Esophagus muscularis mucosa (tissue), 4 donors: ENCODE data around the gene OXCT2. TPM values are rescaled to one million over a fixed set of nuclear protein-coding genes. Genes with fewer than 3 reads are reported as not detected.
"Not testable (repeated sequence)": the region's sequence is repeated elsewhere in the genome, so short reads cannot be mapped to it uniquely, and the experiment has no call there.

Experiments
- DNase-seq: peaks from one replicate; pipeline ENCODE4 v3.0.0-alpha.2; 2017; ENCODE audit errors: extremely low spot score
- H3K27ac ChIP-seq, 4 donors: fragments of 200-600 bp; sonication (generic); replicated peaks in 1 of 4; 1 replicate in 3 of 4; 2 replicates in 1 of 4; pipeline ENCODE4 v1.5.1; 2016 to 2019; ENCODE audit warnings: mild to moderate bottlenecking in 1 of 4
- H3K27me3 ChIP-seq, 4 donors: fragments of 200-600 bp; sonication (generic); one replicate each; pipeline versions ENCODE4 v1.5.1 to v1.6.0; 2016 to 2019
- H3K36me3 ChIP-seq, 4 donors: fragments of 200-600 bp; sonication (generic); one replicate each; pipeline ENCODE4 v1.5.1; 2016 to 2019
- H3K4me1 ChIP-seq, 4 donors: fragments of 200-600 bp; sonication (generic); one replicate each; pipeline ENCODE4 v1.5.1; 2016 to 2019
- H3K4me3 ChIP-seq, 4 donors: fragments of 200-600 bp; sonication (generic); 1 replicate in 2 of 4; 2 replicates in 2 of 4; pipeline ENCODE4 v1.5.1; 2016 to 2019; ENCODE audit warnings: mild to moderate bottlenecking in 4 of 4, moderate library complexity in 1 of 4
- H3K9me3 ChIP-seq, 4 donors: fragments of 200-600 bp; sonication (generic); 1 replicate in 3 of 4; 2 replicates in 1 of 4; pipeline ENCODE4 v1.5.1; 2016 to 2019
- EP300 ChIP-seq: sonication (generic); formaldehyde crosslinking; IDR thresholded peaks from one replicate; pipeline ENCODE4 v1.6.1; 2017; ENCODE audit warnings: antibody characterized with exemption
- POLR2A ChIP-seq: fragments of 450-650 bp; IDR thresholded peaks from one replicate; pipeline ENCODE4 v1.6.1; 2017; ENCODE audit warnings: antibody characterized with exemption, moderate library complexity, mild to moderate bottlenecking, low read depth
- POLR2AphosphoS5 ChIP-seq, 2 donors: sonication (generic); formaldehyde crosslinking; IDR thresholded peaks; one replicate each; pipeline ENCODE4 v1.6.1; 2017; ENCODE audit warnings: antibody characterized with exemption in 2 of 2
- WGBS: methylation state at CpG from one replicate; pipeline ENCODE4 v1.1.5; 2018; 5-methylcytosine and 5-hydroxymethylcytosine counted together
- intact Hi-C: fragments of 100-400 bp; cut with DNase I; formaldehyde crosslinking; loops from one replicate; pipeline ENCODE4 v1.15.1; 2023
- total RNA-seq, 4 donors: library from RNA; depleted of rRNA; stranded (reverse); fragments of >200 nt; gene quantifications; one replicate each; pipeline versions ENCODE4 v1.1.0 to v1.2.1, GENCODE V29; 2016
- TF ChIP-seq, protein P1 (sequence below), 3 experiments: fragments of 200-600 bp in 2 of 3; fragments of 450-650 bp in 1 of 3; sonication (generic) in 2 of 3; IDR thresholded peaks; one replicate each; pipeline ENCODE4 v1.5.1; 2017 to 2019; ENCODE audit warnings: antibody characterized with exemption in 3 of 3, mild to moderate bottlenecking in 2 of 3, moderate library complexity in 1 of 3

The OXCT2 gene
- total RNA-seq, 4 donors from 2014 or later, result 0.65 to 1.4 (median 0.83) TPM

DNA sequence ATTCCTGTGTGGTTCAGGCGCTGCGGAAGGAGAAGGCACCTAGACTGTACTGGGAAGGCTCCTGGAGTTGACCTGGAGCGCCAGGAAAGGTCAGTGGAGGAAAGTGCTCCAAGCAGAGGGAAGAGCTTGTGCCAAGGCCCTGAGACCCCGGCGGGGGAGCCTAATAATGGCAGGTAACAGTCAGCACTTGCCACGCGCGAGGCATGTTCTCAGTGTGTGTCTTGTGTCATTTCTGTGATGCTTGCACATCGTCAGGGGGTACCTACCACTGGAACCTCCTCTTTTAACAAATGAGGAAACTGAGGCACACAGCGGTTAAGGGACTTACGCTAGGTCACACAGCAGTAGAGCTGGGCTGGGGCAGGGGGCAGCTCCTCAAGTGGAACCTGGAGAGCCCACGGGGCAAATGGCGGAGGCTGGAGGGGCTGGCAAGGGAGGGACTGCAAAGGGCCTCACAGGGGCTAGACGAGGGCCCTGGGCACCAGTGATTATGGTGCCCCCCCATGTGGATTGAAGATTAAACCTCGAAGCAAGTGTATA lies 18.5 kb upstream of the OXCT2 start:
- peaks cover 0 to 24% (median 15%) of the 10 kb centered on the region in 4 donors for H3K4me1 ChIP-seq
- H3K27ac ChIP-seq, result peak overlapping the region in 1 of 4 donors; percentile 18
- H3K4me3 ChIP-seq, result peak overlapping the region; percentile 56 to 71 (median 58)
- peaks cover 0 to 51% (median 17%) of the 10 kb centered on the region in 4 donors for H3K27me3 ChIP-seq
- H3K9me3 ChIP-seq, result no peaks in the 10 kb centered on the region
- H3K36me3 ChIP-seq, result no peaks in the 10 kb centered on the region
- no peak for DNase-seq
- 56% methylated on average over 14 of the region's 15 CpGs for WGBS
- TF ChIP-seq POLR2A, result no peak
- TF ChIP-seq EP300, result no peak
- TF ChIP-seq, protein P1, sequence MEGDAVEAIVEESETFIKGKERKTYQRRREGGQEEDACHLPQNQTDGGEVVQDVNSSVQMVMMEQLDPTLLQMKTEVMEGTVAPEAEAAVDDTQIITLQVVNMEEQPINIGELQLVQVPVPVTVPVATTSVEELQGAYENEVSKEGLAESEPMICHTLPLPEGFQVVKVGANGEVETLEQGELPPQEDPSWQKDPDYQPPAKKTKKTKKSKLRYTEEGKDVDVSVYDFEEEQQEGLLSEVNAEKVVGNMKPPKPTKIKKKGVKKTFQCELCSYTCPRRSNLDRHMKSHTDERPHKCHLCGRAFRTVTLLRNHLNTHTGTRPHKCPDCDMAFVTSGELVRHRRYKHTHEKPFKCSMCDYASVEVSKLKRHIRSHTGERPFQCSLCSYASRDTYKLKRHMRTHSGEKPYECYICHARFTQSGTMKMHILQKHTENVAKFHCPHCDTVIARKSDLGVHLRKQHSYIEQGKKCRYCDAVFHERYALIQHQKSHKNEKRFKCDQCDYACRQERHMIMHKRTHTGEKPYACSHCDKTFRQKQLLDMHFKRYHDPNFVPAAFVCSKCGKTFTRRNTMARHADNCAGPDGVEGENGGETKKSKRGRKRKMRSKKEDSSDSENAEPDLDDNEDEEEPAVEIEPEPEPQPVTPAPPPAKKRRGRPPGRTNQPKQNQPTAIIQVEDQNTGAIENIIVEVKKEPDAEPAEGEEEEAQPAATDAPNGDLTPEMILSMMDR (IDR thresholded peaks at IDR 0.05), result no peak
- no peak for TF ChIP-seq POLR2AphosphoS5 (IDR thresholded peaks at IDR 0.05)
- intact Hi-C loops, result no loop called here

DNA sequence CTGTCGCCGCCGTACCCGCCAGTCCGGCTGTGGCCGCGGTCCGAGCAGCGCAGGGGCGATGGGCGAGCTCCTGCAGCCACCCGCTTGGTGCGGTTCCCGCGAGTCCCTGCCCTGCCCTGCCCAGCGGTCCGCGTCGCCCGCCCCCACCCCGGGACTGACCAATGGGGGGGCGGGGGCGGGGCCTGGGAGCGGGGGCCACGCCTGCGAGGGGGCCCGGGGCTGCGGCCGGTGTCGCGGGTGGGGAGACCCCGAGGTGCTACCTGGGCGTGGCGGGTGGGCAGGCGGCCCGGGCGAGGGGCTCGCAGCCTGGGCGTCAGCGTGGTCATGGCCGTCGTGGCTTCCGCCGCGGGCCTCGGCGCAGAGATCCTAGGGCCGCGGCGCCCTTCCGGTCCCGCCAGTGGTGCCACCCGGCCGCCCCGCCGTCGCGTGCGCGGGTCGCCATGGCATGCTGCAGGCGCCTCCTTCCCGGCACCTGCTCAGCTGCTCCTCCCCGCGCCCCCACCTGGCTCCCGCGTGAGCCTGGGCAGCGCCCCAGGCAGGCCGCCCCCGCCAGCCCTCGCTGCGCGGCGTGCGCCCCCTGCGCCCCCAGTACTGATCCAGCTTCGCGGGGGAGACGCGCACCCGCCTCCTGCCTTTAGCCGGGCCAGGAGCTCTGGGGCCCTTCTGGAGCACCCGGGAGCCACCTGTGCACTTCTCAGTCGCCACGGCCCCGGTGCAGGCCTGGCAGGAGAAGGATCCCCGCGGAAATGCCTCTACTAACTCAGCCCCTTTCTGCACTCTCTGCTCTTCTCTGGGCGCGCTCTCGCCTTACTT lies 17.8 kb upstream of the OXCT2 start, which contains the start of gene BMP8B:
TSS of gene BMP8B (minus strand) at position 108 of the 813 bp plus-strand sequence. CDS start 380 bp downstream, outside the sequence.
- TF ChIP-seq POLR2A (no peak), POLR2AphosphoS5 (IDR thresholded peaks at IDR 0.05) (no peak), EP300 (no peak)
- TF ChIP-seq, protein P1 (IDR thresholded peaks at IDR 0.05), result no peak
- Histone ChIP-seq H3K4me1 (peaks cover 0 to 24% (median 15%) of the 10 kb centered on the region in 4 donors), H3K27me3 (peaks cover 0 to 51% (median 16%) of the 10 kb centered on the region in 4 donors), H3K36me3 (no peaks in the 10 kb centered on the region), H3K9me3 (no peaks in the 10 kb centered on the region), H3K4me3 (peak within 1 kb of the TSS; percentile 56 to 71 (median 58)), H3K27ac (peak within 1 kb of the TSS in 3 of 4 donors; percentile 18 to 47 (median 31))
- WGBS, result 3% methylated on average over 8 of the region's 91 CpGs
- intact Hi-C loops, result no loop called here
- DNase-seq, result no peak

DNA sequence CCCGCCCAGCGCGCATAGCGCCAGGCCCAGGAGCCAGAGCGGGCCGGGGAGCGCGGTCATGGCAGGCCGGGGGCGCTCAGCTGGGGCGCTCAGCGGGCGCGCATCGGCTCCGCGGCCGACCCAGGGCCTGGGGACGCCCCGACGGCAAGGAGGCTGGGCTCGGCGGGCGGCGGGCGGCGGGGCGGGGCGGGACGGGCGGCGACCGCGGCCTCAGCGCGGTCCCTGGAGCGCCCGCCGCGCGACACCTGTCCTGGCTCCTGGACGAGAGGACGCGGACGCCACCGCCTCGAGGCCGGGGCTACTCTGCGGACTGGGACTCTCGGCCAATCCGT lies 17.2 kb upstream of the OXCT2 start:
- H3K27me3 ChIP-seq, result peaks cover 0 to 51% (median 15%) of the 10 kb centered on the region in 4 donors
- no peaks in the 10 kb centered on the region for H3K36me3 ChIP-seq
- peak overlapping the region; percentile 56 to 71 (median 58) for H3K4me3 ChIP-seq
- intact Hi-C loops, result no loop called here
- H3K9me3 ChIP-seq, result no peaks in the 10 kb centered on the region
- no peak for DNase-seq
- peaks cover 0 to 24% (median 15%) of the 10 kb centered on the region in 4 donors for H3K4me1 ChIP-seq
- peak overlapping the region in 1 of 4 donors; percentile 47 for H3K27ac ChIP-seq
- TF ChIP-seq POLR2A, result no peak
- TF ChIP-seq, protein P1 (IDR thresholded peaks at IDR 0.05), result no peak
- TF ChIP-seq EP300, result no peak
- TF ChIP-seq POLR2AphosphoS5 (IDR thresholded peaks at IDR 0.05), result no peak
- WGBS, result no CpG with 5 or more reads among the region's 51 CpGs

DNA sequence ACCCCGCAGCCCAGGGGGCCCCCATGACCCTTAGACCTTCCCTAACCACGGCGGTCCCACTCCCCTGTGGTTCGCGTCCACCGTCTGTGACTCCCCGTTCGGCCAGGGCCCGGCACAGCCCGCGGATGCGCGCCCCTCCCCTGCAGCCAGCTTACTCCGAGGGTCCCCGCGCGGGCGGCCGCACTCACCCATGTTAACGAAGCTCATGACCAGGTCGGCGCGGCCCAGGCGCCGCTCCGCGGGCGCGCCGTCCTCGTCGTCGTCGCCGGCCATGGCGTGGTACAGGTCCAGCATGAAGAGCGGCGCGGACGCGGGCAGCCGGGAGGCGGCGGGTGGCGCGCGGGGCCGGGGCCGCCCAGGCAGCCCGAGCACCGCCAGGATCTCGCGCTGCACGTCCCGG lies 16.8 kb upstream of the OXCT2 start:
- DNase-seq, result not testable (repeated sequence)
- WGBS, result 14% methylated on average over 20 of the region's 55 CpGs
- peak overlapping the region; percentile 56 to 71 (median 58) for H3K4me3 ChIP-seq

DNA sequence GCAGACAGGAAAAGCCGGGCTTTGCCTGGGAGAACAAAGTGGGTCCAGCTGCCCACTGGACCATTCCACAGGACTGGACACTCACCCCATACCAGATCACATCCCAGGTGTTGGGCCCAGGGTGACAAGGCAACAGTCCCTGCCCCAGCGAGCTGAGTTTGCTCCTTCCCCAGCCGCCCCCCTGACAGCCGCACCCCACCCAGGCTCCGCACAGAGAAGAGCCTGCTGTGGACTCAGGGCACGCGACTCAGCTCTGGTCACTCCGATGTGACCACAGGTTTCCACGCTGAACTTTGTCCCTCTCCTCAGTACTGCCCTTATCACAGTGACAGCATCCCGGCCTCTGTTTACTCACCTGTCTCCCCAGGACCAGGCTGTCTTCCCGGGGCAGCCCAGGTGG lies 16.3 kb upstream of the OXCT2 start:
- Histone ChIP-seq H3K9me3 (no peaks in the 10 kb centered on the region), H3K27ac (no peak overlapping the region), H3K4me1 (peaks cover 0 to 24% (median 15%) of the 10 kb centered on the region in 4 donors), H3K27me3 (peaks cover 0 to 51% (median 15%) of the 10 kb centered on the region in 4 donors), H3K36me3 (no peaks in the 10 kb centered on the region), H3K4me3 (peak overlapping the region in 2 of 4 donors; percentile 59 to 71)
- intact Hi-C loops, result no loop called here
- 66% methylated on average over 11 of the region's 11 CpGs for WGBS
- no peak for TF ChIP-seq EP300
- DNase-seq, result no peak

More for the DNA sequence above, 16.8 kb upstream of the OXCT2 start:
- H3K9me3 ChIP-seq, H3K27ac ChIP-seq, H3K36me3 ChIP-seq, intact Hi-C loops: not testable (repeated sequence)
- H3K4me1 ChIP-seq, result peaks cover 0 to 24% (median 15%) of the 10 kb centered on the region in 4 donors
- peaks cover 0 to 51% (median 15%) of the 10 kb centered on the region in 4 donors for H3K27me3 ChIP-seq

DNA sequence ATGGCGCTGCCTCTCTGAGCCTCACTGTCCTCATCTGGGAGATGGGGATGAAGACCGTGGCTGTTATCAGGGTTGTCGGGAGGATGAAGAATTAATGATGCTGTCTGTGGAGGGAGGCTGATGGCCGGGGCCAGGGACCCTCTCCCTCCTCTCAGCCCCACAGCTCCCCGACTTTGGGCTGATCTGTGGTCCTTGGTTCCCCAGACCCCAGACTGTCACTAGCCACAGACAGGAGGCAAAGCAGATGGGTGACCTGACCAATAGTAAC lies 15.9 kb upstream of the OXCT2 start:
- H3K36me3 ChIP-seq, intact Hi-C loops, H3K4me3 ChIP-seq, H3K27ac ChIP-seq, H3K9me3 ChIP-seq, DNase-seq: not testable (repeated sequence)
- 97% methylated on average over 5 of the region's 5 CpGs for WGBS
- Histone ChIP-seq H3K27me3 (peaks cover 0 to 50% (median 15%) of the 10 kb centered on the region in 4 donors), H3K4me1 (peaks cover 0 to 24% (median 15%) of the 10 kb centered on the region in 4 donors)

DNA sequence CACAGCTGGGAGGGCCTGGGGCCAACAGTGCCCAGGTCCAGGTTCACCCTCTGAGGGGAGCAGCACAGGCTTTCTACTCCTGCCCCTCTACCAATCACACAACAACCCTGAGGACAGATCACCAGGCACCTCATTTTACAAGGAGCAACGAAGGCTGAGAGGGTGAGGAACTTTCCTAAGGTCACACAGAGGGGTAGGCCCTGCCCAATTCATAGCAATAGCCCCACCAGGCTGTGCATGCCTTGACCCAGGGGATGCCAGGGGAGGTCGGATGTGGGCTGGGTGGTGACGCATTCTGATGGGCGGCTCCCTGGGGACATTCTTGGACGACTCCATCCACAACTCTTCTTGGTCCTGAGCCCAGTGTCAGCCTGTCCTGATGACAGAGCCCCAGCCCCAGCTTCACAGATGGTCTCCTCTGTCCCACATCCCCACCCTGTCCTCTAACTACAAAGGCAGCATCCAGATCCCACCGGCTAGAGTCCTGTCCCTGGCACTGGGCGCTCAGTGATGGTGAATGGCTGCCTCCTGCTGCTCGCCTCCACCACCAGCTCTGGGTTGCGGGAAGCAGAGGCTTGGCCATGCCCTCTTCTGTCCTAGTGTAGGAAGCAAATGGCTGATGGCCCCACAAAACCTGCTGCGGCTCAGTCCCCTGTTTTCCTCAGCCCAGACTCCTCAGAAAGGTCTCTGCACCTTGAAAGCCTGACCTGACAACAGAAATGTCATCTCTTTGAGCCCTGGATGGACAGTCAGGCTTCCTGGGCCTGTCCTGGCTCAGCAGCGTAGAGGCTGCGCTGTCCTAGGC lies 15.4 kb upstream of the OXCT2 start:
- H3K4me3 ChIP-seq, H3K36me3 ChIP-seq, H3K9me3 ChIP-seq, DNase-seq, intact Hi-C loops: not testable (repeated sequence)
- whole genome bisulfite sequencing, result 88% methylated on average over 7 of the region's 12 CpGs
- Histone ChIP-seq H3K4me1 (peaks cover 0 to 24% (median 15%) of the 10 kb centered on the region in 4 donors), H3K27me3 (peaks cover 0 to 45% (median 15%) of the 10 kb centered on the region in 4 donors), H3K27ac (peak overlapping the region in 1 of 4 donors; percentile 34)

DNA sequence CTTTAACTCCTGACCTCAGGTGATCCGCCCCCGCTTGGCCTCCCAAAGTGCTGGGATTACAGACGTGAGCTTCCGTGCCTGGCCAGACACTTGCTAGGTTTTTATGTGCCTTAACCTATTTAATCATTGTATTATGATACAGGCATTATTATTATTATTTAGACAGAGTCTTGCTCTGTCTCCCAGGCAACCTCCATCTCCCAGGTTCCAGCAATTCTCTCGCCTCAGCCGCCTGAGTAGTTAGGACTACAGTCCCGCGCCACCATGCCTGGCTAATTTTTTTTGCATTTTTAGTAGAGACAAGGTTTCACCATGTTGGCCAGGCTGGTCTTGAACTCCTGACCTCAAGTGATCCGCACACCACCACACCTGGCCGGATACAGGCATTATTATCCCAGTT lies 11.5 kb upstream of the OXCT2 start:
- H3K4me1 ChIP-seq, H3K9me3 ChIP-seq, H3K27ac ChIP-seq, H3K4me3 ChIP-seq, DNase-seq, H3K36me3 ChIP-seq, intact Hi-C loops: not testable (repeated sequence)
- 93% methylated on average over 8 of the region's 10 CpGs for WGBS
- H3K27me3 ChIP-seq, result peaks cover 0 to 15% (median 1%) of the 10 kb centered on the region in 4 donors
